Right atrium auricular region (tissue), 2 donors: Measurements from ENCODE around the gene TMIGD1. TPM values are rescaled to one million over a fixed set of nuclear protein-coding genes. Genes with fewer than 3 reads are reported as not detected.

Experiments used
- DNase-seq: peaks from one replicate; pipeline ENCODE4 v3.0.0-alpha.2; 2019; ENCODE audit warnings: low spot score
- H3K27ac ChIP-seq, 2 donors: fragments of 200-600 bp; sonication (generic); 1 replicate in 1 of 2; 2 replicates in 1 of 2; pipeline ENCODE4 v1.5.1; 2016 to 2019
- H3K27me3 ChIP-seq, 2 donors: fragments of 200-600 bp; sonication (generic); one replicate each; pipeline versions ENCODE4 v1.5.1 to v1.6.0; 2017 to 2019
- H3K36me3 ChIP-seq: fragments of 200-600 bp; sonication (generic); one replicate; pipeline ENCODE4 v1.5.1; 2016
- H3K4me1 ChIP-seq, 2 donors: fragments of 200-600 bp; sonication (generic); one replicate each; pipeline versions ENCODE4 v1.5.1 to v1.6.0; 2017 to 2019
- H3K4me3 ChIP-seq, 2 donors: fragments of 200-600 bp; sonication (generic); 1 replicate in 1 of 2; 2 replicates in 1 of 2; pipeline ENCODE4 v1.5.1; 2017 to 2019; ENCODE audit warnings: mild to moderate bottlenecking in 1 of 2, moderate library complexity in 1 of 2
- H3K9me3 ChIP-seq, 2 donors: fragments of 200-600 bp; sonication (generic); one replicate each; pipeline ENCODE4 v1.5.1; 2019
- CTCF ChIP-seq, 2 donors: fragments of 200-600 bp; sonication (generic); IDR thresholded peaks; one replicate each; pipeline ENCODE4 v1.5.1; 2019; ENCODE audit warnings: antibody characterized with exemption in 2 of 2
- total RNA-seq, 2 donors: library from RNA; depleted of rRNA; stranded (reverse); fragments of >200 nt; gene quantifications; one replicate each; pipeline ENCODE4 v1.1.0, GENCODE V29; 2016

TMIGD1 gene
- total RNA-seq, 2 donors from 2014 or later = not detected

GRCh38 chr17:30375661-30376060 is 41.8 kb upstream of the TMIGD1 start:
- no peak for DNase-seq
- Histone ChIP-seq H3K4me1 (peaks cover 0 to 30% of the 10 kb centered on the region in 2 donors), H3K4me3 (no peak overlapping the region), H3K27ac (no peak overlapping the region), H3K36me3 (no peaks in the 10 kb centered on the region), H3K27me3 (no peaks in the 10 kb centered on the region), H3K9me3 (no peaks in the 10 kb centered on the region)
- TF ChIP-seq CTCF (IDR thresholded peaks at IDR 0.05) = no peak

GRCh38 chr17:30372755-30373154 is 38.9 kb upstream of the TMIGD1 start:
- no peak overlapping the region for H3K4me3 ChIP-seq
- no peaks in the 10 kb centered on the region for H3K36me3 ChIP-seq
- no peak overlapping the region for H3K27ac ChIP-seq
- no peak for DNase-seq
- no peaks in the 10 kb centered on the region for H3K27me3 ChIP-seq
- no peak for TF ChIP-seq CTCF (IDR thresholded peaks at IDR 0.05)
- H3K4me1 ChIP-seq = peaks cover 0 to 13% of the 10 kb centered on the region in 2 donors
- H3K9me3 ChIP-seq = no peaks in the 10 kb centered on the region

- no peak for TF ChIP-seq CTCF (IDR thresholded peaks at IDR 0.05)
- no peak overlapping the region for H3K27ac ChIP-seq
- H3K9me3 ChIP-seq = no peaks in the 10 kb centered on the region
- H3K27me3 ChIP-seq = no peaks in the 10 kb centered on the region
- no peaks in the 10 kb centered on the region for H3K4me1 ChIP-seq
- no peak overlapping the region for H3K4me3 ChIP-seq
- no peaks in the 10 kb centered on the region for H3K36me3 ChIP-seq
- DNase-seq = no peak
These were observed 36.1 kb upstream of the TMIGD1 start for GRCh38 chr17:30369995-30370394.

GRCh38 chr17:30368912-30369720 is 35.3 kb upstream of the TMIGD1 start:
- Histone ChIP-seq H3K4me1 (no peaks in the 10 kb centered on the region), H3K9me3 (no peaks in the 10 kb centered on the region), H3K27ac (no peak overlapping the region), H3K27me3 (no peaks in the 10 kb centered on the region), H3K36me3 (no peaks in the 10 kb centered on the region), H3K4me3 (no peak overlapping the region)
- DNase-seq = no peak
- TF ChIP-seq CTCF (IDR thresholded peaks at IDR 0.05) = no peak

- DNase-seq = no peak
- TF ChIP-seq CTCF (IDR thresholded peaks at IDR 0.05) = no peak
- H3K9me3 ChIP-seq = peaks cover 0 to 14% of the 10 kb centered on the region in 2 donors
- no peak overlapping the region for H3K4me3 ChIP-seq
- no peaks in the 10 kb centered on the region for H3K27me3 ChIP-seq
- H3K4me1 ChIP-seq = no peaks in the 10 kb centered on the region
- no peaks in the 10 kb centered on the region for H3K36me3 ChIP-seq
- H3K27ac ChIP-seq = no peak overlapping the region
These were observed 32.7 kb upstream of the TMIGD1 start for GRCh38 chr17:30366536-30366935.
